GM19328 (cell line): ENCODE measurements around the gene FXYD3.

Experiments used
- ATAC-seq: cut with Tn5 transposase; IDR thresholded peaks from one replicate; pipeline ENCODE4 v1.9.1; 2021; ENCODE audit warnings: mild to moderate bottlenecking, moderate library complexity; ENCODE audit not compliant: unreplicated experiment

The FXYD3 gene

DNA sequence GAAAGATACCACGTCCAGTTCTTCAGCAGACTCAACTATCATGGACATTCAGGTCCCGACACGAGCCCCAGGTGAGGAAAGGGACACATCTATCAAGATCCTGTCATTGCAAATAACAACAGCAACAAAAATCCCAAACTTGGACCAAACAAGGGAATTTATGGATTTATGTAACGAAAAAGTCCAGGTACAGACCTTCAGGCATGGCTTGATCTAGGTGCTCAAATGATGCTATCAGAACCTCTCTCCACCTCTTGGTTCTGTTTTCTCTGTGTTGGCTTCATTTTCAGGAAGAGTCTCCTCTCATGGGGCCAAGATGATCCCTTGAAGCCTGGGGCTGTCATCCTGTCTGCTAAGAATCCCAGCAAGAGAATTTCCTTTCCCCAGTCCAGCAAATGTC lies 41.8 kb downstream of the FXYD3 start:
- ATAC-seq = no peak

DNA sequence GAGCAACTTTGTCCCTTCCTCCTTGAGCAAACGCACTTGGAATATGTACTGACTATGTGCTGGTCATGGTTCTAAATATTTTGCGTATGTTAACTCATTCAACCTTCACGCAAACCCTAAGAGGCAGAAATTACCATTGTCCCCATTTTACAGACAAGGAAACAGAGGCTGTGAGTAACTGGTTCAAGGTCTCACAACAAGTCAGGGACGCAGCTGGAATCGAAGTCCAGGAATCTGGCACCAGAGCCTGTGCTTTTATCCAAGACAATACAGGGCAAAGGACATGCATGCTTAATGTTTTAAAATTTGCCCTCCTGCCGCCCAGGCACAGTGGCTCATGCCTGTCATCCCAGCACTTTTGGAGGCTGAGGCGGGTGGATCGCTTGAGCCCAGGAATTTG lies 44.0 kb downstream of the FXYD3 start:
- no peak for ATAC-seq

DNA sequence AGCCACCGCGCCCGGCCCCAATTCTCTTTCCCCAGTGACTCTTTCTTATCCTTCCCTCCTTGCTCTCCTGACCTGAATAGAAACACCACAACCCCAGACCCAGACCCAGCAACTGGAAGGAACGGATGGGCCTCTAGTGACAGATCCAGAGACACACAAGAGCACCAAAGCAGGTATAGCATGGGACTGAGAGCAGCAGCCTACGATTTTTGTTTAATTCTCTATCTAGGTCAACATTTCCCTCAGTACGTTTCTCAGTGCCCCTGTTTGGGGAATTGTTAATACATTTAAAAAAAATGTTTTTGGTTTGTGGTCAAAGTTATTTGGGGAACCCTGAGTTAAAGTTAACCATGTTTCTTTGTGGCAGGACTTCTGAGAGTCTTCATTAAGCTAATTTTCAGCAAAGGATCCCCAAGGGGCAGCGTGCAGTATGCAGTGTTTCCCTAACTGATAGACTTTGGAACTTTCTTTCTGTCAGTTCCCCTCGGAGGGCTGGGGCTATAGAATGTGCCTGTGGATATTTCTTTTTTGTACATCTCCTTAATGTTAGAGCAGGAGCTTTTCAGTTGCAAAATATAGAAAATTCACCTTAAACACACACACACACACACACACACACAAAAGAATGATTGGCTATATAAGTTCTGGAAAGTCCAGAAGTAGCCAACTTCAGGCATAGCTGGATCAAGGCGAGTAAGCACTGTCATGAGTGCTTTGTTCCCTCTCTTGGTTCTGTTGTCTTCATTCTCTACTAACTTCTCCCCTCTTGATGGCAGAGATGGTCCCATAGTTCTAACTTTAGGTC lies 45.2 kb downstream of the FXYD3 start:
- ATAC-seq = no peak

DNA sequence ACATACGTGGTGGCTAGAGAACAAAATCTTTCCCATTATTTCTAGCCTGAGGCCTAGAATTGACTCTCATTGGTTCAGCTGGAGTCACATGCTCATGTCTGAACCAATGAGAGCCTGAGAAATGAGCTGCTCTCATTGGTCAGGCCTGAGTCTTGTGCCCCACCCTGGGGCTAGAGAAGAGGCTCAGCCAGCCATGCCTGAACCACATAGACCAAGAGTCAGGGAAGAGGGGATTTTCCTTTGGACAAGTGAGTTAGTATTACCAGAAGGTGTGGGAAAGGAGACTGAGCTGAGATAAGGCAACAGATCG lies 45.8 kb downstream of the FXYD3 start:
- ATAC-seq = no peak

DNA sequence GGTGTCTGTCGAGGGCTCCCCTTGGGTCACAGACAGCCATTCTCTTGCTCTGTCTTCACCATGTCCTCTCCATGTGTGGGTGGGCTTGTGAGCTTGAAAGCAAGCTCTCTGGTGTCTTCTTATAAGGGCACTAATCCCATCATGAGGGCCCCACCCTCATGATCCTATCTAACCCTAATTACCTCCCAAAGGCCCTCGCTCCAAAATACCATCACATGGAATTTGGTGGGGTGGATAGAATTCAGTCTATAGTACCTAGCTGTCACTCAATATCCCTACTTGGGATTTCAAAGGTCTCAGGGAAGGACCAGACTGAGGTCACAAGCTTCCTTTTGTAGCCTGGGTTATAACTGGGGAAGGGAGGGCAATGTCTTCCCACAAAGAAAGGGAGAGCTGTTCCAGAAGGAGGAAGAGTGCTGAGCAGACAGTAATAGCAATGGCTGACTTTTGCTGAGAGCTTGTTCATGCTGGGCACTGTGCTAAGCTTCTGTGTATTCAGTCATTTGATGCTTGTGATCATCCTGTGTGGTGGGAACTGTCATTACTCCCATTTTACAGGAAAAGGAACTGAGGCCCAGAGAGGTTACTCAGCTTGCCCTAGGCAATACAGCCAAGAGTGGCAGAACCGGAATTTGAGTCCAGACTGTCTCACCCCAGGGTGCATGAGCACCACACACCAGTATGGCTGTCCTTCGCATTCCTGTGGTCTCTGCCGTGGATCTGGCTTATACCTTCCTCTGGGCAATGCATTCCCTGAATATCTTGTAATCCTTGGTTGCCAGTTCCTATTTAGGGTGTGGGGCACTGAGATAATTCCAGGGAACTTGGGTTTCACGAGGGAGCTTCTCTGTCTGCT lies 47.1 kb downstream of the FXYD3 start:
- no peak for ATAC-seq

DNA sequence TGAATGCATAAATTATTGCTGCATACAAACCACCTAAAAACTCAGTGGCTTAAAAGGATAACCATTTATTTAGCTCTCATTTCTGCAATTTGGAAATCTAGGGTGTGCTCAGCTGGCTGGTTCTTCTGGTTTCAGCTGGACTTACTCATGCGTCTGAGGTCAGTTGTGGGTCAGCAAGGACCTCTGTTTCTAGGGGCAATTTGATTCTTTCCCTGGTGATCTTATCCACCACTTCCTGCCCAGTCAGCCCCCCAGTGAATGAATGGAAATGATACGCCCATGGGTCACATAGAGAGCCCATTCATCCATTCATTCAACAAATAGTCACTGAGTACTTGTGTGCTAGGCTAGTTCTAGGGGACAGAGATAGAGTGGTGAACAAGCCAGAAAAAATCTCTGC lies 48.8 kb downstream of the FXYD3 start:
- no peak for ATAC-seq

DNA sequence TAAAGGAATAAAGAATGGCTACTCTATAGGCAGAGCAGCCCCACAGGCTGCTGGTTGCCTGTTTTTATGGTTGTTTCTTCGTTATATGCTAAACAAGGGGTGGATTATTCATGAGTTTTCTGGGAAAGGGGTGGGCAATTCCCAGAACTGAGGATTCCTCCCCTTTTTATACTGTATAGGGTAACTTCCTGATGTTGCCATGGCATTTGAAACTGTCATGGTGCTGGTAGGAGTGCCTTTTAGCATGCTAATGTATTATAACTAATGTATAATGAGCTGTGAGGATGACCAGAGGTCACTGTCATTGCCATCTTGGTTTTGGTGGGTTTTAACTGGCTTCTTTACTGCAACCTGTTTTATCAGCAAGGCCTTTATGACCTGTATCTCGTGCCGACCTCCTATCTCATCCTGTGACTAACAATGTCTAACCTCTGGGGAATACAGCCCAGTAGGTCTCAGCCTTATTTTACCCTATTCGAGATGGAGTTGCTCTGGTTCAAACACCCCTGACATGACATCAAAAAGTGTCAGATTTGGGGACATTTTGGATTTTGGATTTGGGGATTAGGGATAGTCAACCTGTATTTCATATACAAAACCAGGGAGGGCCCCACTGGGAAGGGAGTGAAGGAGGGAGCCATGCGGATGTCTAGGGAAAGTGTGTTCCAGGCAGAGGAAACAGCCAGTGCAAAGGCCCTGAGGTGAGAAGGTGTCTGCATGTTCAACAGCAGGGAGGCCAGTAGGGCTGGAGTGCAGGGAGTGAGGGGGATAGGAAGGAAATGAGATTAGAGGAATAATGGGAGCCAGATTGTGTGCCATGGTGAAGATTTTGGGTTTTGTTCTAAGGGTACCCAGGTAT lies 49.8 kb downstream of the FXYD3 start:
- no peak for ATAC-seq

DNA sequence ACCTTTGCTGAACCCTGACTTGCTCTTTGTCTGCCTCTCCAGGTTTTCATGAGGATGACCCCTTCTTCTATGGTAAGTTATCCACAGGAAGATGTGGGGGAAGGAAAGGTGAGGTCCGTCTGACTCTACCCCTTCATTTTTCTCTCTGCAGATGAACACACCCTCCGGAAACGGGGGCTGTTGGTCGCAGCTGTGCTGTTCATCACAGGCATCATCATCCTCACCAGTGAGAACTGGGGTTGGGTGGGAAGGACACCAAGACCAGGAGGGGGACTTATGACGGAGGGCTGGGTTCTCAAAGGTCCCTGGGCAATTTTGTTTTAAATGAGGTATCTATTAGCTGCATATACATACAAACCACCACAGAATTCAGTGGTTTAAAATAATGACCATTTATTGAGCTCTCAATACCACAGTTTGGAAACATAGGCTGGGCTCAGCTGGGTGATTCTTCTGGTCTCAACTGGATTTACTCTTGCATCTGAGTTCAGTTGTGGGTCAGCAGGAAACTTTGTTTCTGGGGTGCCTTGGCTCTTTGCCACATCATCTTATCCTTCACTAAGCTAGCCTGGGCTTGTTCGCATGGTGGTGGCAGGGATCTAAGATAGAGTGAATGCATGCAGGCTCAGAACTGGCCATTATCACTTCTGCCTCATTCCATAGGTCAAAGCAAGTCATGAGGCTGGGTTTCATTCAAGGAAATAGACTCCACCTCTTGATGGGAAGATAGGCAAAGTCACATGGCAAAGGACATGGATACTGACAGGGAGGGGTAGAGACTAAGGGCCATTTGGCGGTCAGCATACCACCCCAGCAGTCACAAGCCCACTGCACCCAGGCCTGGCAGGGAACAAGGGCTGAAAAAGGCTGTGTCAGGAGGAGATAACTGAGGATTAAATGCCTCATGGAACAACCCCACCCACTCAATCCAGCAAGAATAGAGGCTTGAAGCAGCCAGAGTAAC lies 50.8 kb downstream of the FXYD3 start:
- no peak for ATAC-seq

DNA sequence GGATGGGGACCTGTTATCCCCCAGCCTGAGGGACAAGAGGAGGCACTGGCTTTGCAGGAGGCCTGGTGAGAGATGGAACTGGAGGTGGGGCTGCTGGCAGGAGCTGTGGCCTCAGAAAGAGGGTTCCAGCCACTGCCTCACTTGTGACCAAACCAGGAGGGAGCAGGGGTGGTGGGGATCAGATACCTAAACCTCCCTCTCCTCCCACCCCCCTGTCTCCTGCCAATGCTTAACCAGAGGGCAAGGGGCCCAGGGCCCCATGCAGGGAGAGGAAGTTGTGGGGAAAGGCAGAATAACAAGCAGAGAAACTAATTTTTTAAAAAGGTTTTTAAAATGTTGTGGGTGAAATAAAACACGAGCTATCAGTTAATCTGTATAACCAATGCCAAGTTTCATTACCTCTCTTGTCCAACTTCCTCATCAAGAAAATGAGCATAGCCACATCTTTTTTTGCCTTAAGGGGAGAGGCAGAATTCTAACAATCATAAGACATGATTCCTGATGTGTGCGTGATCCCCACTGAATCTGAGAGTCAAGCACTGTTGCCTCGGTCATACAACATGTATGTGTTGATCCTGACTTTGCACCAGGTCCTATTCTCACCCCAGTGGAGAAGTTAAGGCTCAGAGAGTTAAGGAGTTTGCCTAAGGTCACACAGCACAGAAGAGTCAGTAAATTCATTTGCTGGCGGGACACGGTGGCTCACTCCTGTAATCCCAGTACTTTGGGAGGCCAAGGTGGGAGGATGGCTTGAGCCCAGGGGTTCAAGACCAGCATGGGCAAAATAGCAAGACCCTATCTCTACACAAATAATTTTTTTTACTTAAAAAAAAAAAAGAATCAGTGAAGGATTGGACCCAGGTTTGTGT lies 51.9 kb downstream of the FXYD3 start:
- no peak for ATAC-seq

DNA sequence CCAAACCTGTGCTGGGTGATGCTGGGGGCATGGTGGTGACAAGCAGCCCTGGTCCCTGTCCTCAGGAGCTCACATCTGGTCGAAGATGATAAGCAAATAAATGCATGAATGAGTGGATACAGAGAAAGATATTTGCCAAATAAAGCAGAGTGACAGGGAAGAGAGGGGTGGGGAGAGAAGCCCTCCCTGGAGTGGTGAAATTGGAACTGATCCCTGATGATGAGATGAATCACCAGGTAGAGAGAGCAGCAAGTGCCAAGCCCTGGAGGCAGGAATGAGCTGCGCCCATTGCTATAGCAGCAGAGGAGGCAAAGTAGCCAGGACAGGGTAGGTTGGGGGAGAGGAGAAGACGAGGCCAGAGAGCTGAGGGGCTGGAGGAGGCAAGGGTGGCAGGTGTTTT lies 52.6 kb downstream of the FXYD3 start:
- ATAC-seq = no peak

DNA sequence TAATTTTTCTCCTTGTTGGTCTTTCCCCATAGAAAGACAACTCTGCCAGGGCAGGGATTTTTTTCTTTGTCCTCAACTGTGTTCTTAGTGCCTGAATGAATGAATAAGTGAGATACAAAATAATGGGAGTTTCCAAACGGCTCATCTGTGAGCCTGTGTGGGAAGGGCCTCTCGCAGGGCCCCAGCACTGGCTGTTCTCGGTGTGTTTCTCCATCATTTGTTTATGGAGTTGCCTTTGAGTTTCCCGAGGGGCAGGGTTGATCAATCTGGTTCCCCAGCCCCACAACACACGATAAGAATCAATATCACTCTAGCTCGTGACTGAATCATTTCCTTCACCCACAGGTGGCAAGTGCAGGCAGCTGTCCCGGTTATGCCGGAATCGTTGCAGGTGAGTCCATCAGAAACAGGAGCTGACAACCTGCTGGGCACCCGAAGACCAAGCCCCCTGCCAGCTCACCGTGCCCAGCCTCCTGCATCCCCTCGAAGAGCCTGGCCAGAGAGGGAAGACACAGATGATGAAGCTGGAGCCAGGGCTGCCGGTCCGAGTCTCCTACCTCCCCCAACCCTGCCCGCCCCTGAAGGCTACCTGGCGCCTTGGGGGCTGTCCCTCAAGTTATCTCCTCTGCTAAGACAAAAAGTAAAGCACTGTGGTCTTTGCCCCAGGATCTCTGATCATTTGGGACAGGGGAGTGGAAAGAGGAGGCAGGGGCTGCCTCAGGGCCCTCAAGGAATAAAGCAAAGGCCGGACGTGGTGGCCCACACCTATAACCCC lies 53.8 kb downstream of the FXYD3 start:
- ATAC-seq = no peak

DNA sequence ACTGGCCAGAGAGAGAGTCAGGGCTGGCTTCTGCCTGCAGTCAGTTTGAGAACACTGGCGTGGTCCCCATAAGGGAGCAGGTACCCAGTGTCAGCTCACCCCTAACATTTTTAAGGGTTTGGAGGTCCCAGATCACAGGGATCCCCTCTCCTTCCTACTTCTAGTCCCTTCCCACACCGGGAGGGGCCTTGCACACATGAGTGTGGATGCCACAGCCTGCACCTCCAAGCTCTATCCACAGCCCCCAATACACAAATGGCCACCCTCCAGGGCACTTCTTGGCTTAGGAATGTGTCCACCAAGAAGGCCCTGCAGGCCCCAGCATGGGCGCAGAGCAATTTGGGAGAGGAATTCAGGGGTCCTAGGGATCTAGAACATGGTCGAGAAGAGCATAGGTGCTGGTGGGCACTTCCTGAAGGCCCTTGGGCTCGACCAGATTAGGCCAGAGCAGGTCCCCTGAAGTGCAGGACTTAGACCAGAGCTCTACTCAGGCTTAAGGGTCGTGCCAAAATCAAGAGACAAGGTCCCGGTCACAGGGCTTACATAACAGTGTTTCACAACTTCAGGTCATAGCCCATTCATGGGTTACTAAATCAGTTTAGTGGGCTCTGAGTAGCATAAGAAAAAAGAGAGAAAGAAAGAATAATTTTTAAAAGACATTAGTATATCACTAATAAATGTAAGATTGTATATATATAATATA lies 54.9 kb downstream of the FXYD3 start:
- no peak for ATAC-seq

DNA sequence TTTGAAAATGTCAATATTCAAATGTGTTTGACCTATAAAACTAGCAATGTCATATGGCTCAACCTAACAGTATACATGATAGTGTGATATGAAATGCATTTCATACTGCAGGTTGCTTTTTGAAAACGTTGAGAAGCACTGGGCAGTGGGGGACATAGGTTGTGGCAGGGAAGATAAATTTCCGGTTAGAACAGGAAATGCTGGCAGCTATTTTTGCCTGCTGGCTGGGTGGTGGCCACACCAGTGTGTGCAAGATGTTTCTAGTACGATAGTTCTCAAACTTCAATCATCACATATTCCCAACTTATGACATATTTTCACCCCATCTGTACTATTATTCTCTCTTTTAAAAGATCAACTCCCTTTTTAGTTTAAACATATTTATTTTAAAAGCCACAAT lies 56.1 kb downstream of the FXYD3 start:
- no peak for ATAC-seq
